Urinary bladder (tissue), 4 donors: ENCODE results near the gene SLC28A1. TPM values are rescaled to one million over a fixed set of nuclear protein-coding genes. Genes with fewer than 3 reads are reported as not detected.

Experiments used
- DNase-seq: peaks from one replicate; pipeline ENCODE4 v3.0.0-alpha.2; 2015; ENCODE audit errors: extremely low spot score
- H3K27ac ChIP-seq: one replicate; pipeline ENCODE4 v1.5.1; 2013; ENCODE audit warnings: low read depth, mild to moderate bottlenecking, moderate library complexity
- H3K36me3 ChIP-seq: one replicate; pipeline ENCODE4 v1.6.1; 2013; ENCODE audit warnings: mild to moderate bottlenecking, moderate library complexity; ENCODE audit not compliant: insufficient read depth
- H3K4me1 ChIP-seq: one replicate; pipeline ENCODE4 v1.6.1; 2013; ENCODE audit warnings: mild to moderate bottlenecking, moderate library complexity; ENCODE audit not compliant: insufficient read depth
- H3K4me3 ChIP-seq: one replicate; pipeline ENCODE4 v1.5.1; 2013; ENCODE audit warnings: low read depth, low read length
- WGBS: extraction: QIAGEN DNeasy Blood & Tissue Kit; methylation state at CpG from one replicate; pipeline ENCODE4 v1.1.7; 2013; 5-methylcytosine and 5-hydroxymethylcytosine counted together
- polyA plus RNA-seq: library from polyadenylated mRNA; stranded (reverse); fragments of 200-250 nt; gene quantifications from one replicate; pipeline ENCODE4 v1.2.3, GENCODE V29; 2013
- total RNA-seq: library from RNA; depleted of rRNA; stranded (reverse); fragments of >200 nt; gene quantifications from one replicate; pipeline ENCODE4 v1.2.3, GENCODE V29; 2014
- donor health status: healthy with polysubstance abuse.
- donor health status: healthy.

Gene SLC28A1
- total and polyA plus RNA-seq, 2 donors = 0.04 to 0.11 TPM

DNA sequence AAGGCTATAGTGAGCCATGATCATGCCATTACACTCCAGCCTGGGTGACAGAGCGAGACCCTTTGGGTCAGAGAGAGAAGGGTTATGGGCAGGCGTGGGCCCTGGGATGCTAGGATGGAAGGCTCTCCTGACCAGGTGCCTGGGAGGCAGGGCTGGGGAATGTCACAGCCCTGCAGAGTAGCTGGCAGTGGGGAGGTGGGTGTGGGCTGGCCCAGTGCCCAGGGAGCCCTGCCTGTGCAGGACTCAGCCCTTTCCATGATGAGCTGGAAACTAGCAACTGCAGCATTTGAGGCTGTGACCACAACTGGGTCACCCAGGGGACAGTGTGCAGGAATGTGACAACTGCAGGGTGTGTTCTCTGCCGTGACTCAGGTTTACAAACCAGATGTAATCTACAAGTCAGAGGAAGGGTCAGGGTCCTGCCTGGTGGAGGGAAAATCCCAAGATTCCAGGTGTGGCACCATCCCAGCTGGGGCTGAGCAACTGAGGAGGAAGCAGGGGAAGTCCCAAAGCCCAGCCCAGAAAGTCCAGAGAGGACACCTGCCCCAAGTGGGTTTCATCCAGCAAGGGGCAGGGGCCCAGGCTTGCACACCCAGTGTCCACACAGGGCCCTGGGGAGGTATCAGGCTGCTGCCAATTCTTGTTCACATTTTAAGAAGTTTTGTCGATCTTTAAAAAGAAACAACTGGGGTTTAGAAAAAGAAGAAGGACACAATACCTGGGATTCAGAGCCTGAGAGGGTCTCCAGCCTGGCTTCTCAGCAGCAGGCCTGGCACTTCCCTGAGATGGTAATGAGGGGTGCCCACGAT lies 45.5 kb downstream of the SLC28A1 start:
- peak; percentile 86 for DNase-seq
- 77% methylated on average over 5 of the region's 5 CpGs for WGBS
- Histone ChIP-seq H3K4me3 (no peak overlapping the region), H3K4me1 (no peaks in the 10 kb centered on the region), H3K27ac (no peak overlapping the region), H3K36me3 (no peaks in the 10 kb centered on the region)

DNA sequence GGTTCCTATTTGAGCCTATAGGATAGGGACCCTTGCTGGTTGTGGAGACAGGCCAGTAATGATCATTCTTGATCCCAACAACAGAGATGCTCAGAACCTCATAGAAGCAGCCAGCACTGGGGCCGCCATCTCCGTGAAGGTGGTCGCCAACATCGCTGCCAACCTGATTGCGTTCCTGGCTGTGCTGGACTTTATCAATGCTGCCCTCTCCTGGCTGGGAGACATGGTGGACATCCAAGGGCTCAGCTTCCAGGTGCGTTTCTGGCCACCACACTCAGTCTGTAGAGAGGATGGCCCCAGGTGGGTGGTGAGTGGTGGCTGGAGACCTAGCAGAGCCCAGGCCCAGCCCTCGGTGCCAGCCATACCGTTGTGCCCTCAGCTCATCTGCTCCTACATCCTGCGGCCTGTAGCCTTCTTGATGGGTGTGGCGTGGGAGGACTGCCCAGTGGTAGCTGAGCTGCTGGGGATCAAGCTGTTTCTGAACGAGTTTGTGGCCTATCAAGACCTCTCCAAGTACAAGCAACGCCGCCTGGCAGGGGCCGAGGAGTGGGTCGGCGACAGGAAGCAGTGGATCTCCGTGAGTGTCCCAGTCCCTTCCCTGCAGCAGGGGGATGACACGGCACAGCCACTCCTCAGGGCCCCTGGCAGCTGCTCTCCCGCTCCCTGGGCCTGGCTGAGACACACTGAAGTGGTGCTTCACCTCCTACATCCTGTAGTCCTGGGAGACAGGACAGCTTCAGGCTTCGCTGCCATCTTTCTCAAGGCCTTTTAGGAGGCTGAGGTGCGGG lies 50.7 kb downstream of the SLC28A1 start:
- no peak overlapping the region for H3K27ac ChIP-seq
- H3K4me1 ChIP-seq = no peaks in the 10 kb centered on the region
- H3K4me3 ChIP-seq = no peak overlapping the region
- no peak for DNase-seq
- 85% methylated on average over 21 of the region's 21 CpGs for WGBS
- H3K36me3 ChIP-seq = no peaks in the 10 kb centered on the region

- no peak overlapping the region for H3K4me3 ChIP-seq
- no peaks in the 10 kb centered on the region for H3K36me3 ChIP-seq
- no peaks in the 10 kb centered on the region for H3K4me1 ChIP-seq
- no peak overlapping the region for H3K27ac ChIP-seq
- WGBS = 59% methylated on average over 5 of the region's 5 CpGs
- no peak for DNase-seq
These were observed 52.7 kb downstream of the SLC28A1 start for GRCh38 chr15:84937144-84937543.

- H3K36me3 ChIP-seq = no peaks in the 10 kb centered on the region
- no peak for DNase-seq
- no peak overlapping the region for H3K4me3 ChIP-seq
- H3K4me1 ChIP-seq = no peaks in the 10 kb centered on the region
- H3K27ac ChIP-seq = no peak overlapping the region
- WGBS = 89% methylated on average over 1 of the region's 1 CpG
These were observed 54.3 kb downstream of the SLC28A1 start for GRCh38 chr15:84938726-84939125.

DNA sequence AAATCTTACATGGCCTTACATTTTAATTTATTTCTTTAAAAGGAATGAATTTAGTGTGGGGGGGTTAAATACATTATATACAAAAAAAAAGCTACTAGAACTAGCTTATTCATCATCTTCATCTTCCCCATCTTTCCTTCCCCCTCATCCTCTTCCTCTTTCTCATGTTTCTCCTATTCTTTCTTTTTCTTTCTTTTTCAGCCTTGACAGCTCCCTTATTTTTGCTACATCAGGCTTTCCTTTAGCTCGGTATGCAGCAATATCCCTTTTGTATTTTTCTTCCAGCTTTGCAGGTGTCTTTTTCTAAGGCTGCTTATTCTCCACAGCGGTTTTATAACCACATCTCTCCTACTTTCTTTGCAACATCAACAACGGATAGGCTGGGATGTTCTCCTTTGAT lies 55.9 kb downstream of the SLC28A1 start:
- WGBS = 73% methylated on average over 3 of the region's 3 CpGs

GRCh38 chr15:84942456-84942855 lies 58.0 kb downstream of the SLC28A1 start:
- H3K4me1 ChIP-seq = no peaks in the 10 kb centered on the region
- WGBS = 86% methylated on average over 2 of the region's 2 CpGs
- no peak for DNase-seq
- no peak overlapping the region for H3K27ac ChIP-seq
- H3K36me3 ChIP-seq = no peaks in the 10 kb centered on the region
- no peak overlapping the region for H3K4me3 ChIP-seq

More for the DNA sequence above, 55.9 kb downstream of the SLC28A1 start:
- no peak for DNase-seq
- no peaks in the 10 kb centered on the region for H3K4me1 ChIP-seq
- no peak overlapping the region for H3K27ac ChIP-seq
- no peaks in the 10 kb centered on the region for H3K36me3 ChIP-seq
- H3K4me3 ChIP-seq = no peak overlapping the region

DNA sequence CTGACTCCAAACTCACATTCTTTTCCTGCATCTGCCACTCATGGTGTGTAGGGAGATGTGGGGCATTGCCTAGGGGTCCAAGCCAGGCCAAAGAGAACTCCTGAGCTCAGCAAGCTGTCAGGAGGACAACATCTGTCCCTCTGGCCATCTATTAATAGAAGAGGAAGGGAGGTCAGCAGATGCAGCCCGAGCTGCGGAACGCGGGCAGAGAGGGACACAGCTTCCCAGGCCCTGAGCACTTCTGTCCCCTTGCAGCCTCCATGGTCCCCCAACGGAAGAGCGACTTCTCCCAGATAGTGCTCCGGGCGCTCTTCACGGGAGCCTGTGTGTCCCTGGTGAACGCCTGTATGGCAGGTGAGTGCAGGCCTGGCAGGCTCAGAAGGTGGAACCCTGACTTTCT lies 59.8 kb downstream of the SLC28A1 start:
- no peak for DNase-seq
- H3K4me1 ChIP-seq = no peaks in the 10 kb centered on the region
- no peaks in the 10 kb centered on the region for H3K36me3 ChIP-seq
- 91% methylated on average over 10 of the region's 10 CpGs for WGBS
- H3K4me3 ChIP-seq = no peak overlapping the region
- H3K27ac ChIP-seq = no peak overlapping the region

DNA sequence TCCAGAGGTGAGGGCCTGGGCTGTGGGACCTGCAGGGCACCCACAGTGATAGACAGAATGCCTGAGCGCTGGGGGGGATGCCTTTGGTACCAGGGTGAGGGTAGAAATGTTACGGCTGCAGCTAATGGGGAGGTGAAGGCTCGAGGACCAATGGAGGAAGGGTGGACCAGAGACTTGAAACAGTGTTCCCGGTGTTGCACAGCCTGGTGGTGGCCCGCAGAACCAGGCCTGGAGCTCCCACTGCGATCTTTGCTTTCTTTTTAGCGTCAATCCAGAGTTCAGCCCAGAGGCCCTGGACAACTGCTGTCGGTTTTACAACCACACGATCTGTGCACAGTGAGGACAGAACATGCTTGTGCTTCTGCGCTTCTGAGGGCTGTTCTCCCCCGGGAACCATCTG lies 60.4 kb downstream of the SLC28A1 start:
- H3K4me3 ChIP-seq = no peak overlapping the region
- no peak overlapping the region for H3K27ac ChIP-seq
- no peaks in the 10 kb centered on the region for H3K4me1 ChIP-seq
- 82% methylated on average over 11 of the region's 11 CpGs for WGBS
- H3K36me3 ChIP-seq = no peaks in the 10 kb centered on the region
- DNase-seq = no peak

- no peak for DNase-seq
- Histone ChIP-seq H3K27ac (no peak overlapping the region), H3K36me3 (no peaks in the 10 kb centered on the region), H3K4me1 (no peaks in the 10 kb centered on the region), H3K4me3 (no peak overlapping the region)
- WGBS = 94% methylated on average over 5 of the region's 5 CpGs
These were observed 62.5 kb downstream of the SLC28A1 start for GRCh38 chr15:84946772-84947489.

- no peaks in the 10 kb centered on the region for H3K36me3 ChIP-seq
- DNase-seq = no peak
- H3K4me3 ChIP-seq = no peak overlapping the region
- WGBS = 62% methylated on average over 4 of the region's 4 CpGs
- H3K27ac ChIP-seq = no peak overlapping the region
- H3K4me1 ChIP-seq = no peaks in the 10 kb centered on the region
These were observed 63.7 kb downstream of the SLC28A1 start for GRCh38 chr15:84947947-84948830.

GRCh38 chr15:84949043-84949442 lies 64.6 kb downstream of the SLC28A1 start:
- H3K36me3 ChIP-seq = no peaks in the 10 kb centered on the region
- H3K4me1 ChIP-seq = no peaks in the 10 kb centered on the region
- DNase-seq = no peak
- H3K4me3 ChIP-seq = no peak overlapping the region
- 77% methylated on average over 2 of the region's 2 CpGs for WGBS
- H3K27ac ChIP-seq = no peak overlapping the region

GRCh38 chr15:84949845-84950569 lies 65.5 kb downstream of the SLC28A1 start:
- Histone ChIP-seq H3K4me1 (no peaks in the 10 kb centered on the region), H3K27ac (no peak overlapping the region), H3K4me3 (no peak overlapping the region), H3K36me3 (no peaks in the 10 kb centered on the region)
- 68% methylated on average over 7 of the region's 7 CpGs for WGBS
- DNase-seq = no peak
